ENCODE data around the gene COX6A2. TPM values are rescaled to one million over a fixed set of nuclear protein-coding genes. Genes with fewer than 3 reads are reported as not detected.

COX6A2 gene
- total and polyA plus RNA-seq, 2 donors (not counting 1 experiment from before 2014, with no cell fraction given): not detected

DNA sequence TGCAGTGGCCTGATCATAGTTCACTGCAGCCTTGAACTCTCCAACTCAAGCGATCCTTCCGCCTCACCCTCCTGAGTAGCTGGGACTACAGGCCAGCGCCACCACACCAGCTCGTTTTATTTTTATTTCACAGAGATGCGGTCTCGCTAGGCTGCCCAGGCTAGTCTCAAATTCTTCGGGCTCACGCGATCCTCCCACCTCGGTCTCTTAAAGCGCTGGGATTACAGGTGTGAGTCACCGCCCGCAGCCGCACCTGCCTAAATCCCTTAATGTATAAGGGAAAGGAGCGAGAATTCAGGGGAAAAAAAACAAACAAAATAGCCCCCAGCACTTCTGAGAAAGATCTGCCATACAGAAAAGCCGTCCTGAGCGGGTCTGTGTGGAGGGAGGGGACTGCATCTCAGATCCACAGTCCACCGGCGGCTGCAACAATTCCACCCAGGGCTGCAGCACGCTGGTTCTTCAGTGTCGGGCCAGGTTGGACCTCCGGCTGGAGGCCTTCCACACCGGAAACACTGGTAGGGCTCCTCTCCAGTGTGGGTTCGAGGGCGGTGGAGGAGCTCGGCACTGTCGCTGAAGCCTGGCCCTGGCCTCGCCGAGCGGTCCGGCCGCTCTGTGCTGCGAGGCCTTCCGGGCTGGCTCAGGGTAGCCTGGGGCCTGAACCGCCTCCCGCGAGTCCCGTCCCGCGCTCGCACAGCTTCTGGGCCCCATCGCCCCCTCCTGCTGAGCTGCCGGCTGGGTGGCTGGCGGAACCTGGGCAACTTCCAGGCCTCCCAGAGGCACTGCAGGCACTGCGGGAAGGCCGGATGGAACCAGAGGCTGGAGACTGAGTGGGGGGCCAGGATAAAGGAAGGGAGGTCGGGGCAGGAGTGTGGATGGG lies 7.4 kb upstream of the COX6A2 start:
- H4K20me1 ChIP-seq (ENCODE audit: control insufficient read depth, extremely low read depth, insufficient read depth, low read length): no peaks in the 10 kb centered on the region
- no peak overlapping the region for H2AFZ ChIP-seq (ENCODE audit: low read length)
- no peaks in the 10 kb centered on the region for H3K79me2 ChIP-seq (ENCODE audit: control insufficient read depth, insufficient read depth, low read length)
- H3K36me3 ChIP-seq (ENCODE audit: control insufficient read depth, insufficient read depth, low read length): no peaks in the 10 kb centered on the region
- H3K4me2 ChIP-seq (ENCODE audit: extremely low read depth, insufficient read depth, low read length): no peak overlapping the region
- no peak overlapping the region for H3K4me3 ChIP-seq (replicated peaks in 1 of 4; ENCODE audit: control extremely low read depth in 1 of 4, insufficient read depth in 1 of 4, low read depth in 3 of 4, low read length in 4 of 4)
- H3K9ac ChIP-seq (ENCODE audit: insufficient read depth, low read length): no peak overlapping the region
- DNase-seq (ENCODE audit: low read depth in 2 of 2): no peak
- no peaks in the 10 kb centered on the region for H3K9me3 ChIP-seq (ENCODE audit: control insufficient read depth, insufficient read depth, low read depth, low read length)
- TF ChIP-seq EZH2 (IDR thresholded peaks at IDR 0.05; ENCODE audit: low read length, missing control alignments): no peak
- TF ChIP-seq, protein P1, sequence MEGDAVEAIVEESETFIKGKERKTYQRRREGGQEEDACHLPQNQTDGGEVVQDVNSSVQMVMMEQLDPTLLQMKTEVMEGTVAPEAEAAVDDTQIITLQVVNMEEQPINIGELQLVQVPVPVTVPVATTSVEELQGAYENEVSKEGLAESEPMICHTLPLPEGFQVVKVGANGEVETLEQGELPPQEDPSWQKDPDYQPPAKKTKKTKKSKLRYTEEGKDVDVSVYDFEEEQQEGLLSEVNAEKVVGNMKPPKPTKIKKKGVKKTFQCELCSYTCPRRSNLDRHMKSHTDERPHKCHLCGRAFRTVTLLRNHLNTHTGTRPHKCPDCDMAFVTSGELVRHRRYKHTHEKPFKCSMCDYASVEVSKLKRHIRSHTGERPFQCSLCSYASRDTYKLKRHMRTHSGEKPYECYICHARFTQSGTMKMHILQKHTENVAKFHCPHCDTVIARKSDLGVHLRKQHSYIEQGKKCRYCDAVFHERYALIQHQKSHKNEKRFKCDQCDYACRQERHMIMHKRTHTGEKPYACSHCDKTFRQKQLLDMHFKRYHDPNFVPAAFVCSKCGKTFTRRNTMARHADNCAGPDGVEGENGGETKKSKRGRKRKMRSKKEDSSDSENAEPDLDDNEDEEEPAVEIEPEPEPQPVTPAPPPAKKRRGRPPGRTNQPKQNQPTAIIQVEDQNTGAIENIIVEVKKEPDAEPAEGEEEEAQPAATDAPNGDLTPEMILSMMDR (conservative IDR thresholded peaks at IDR 0.05 in 1 of 2, IDR thresholded peaks at IDR 0.05 in 1 of 2; ENCODE audit: low read depth in 1 of 2, low read length in 2 of 2): no peak
- no peak overlapping the region for H3K27ac ChIP-seq (ENCODE audit: insufficient read depth, low read length)
- H3K27me3 ChIP-seq (ENCODE audit: control insufficient read depth, insufficient read depth, low read length): no peaks in the 10 kb centered on the region
- H3K4me1 ChIP-seq (ENCODE audit: control insufficient read depth, extremely low read depth, insufficient read depth, low read length): no peaks in the 10 kb centered on the region

DNA sequence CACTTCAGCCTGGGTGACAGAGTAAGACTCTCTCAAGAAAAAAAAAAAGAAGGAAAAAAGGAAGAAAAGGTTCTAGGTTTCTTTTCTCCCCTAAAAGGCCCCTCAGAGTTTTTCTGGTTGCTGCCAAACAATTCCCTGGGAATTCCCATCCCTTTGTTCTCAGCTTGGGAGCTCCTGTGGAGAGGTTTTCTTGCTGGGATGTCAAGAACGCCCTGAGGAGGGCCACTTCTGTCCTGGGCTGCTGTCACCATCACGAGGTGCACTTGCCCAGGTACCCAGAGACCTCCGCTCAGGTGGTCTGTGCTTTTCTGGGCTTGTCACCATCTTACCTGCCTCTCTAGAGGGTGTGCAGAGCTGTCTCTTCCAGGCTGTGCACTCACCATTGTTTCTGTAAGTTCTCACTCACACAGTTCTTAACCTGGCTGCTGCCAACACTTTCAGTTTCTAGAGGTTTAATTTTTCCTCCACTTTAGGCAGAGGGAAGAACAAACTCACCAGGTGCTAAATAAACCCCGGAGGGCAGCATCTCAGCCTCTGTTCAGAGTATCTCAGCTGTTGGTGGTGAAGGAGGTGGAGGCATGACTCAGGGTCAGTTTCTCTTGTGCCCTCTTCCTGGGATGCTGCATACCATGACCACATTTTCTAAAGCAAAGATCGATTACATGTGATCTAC lies 2.4 kb upstream of the COX6A2 start:
- no peak for DNase-seq (ENCODE audit: low read depth in 2 of 2)
- H3K79me2 ChIP-seq (ENCODE audit: control insufficient read depth, insufficient read depth, low read length): no peaks in the 10 kb centered on the region
- H2AFZ ChIP-seq (ENCODE audit: low read length): no peak overlapping the region
- H3K4me3 ChIP-seq (replicated peaks in 1 of 4; ENCODE audit: control extremely low read depth in 1 of 4, insufficient read depth in 1 of 4, low read depth in 3 of 4, low read length in 4 of 4): no peak overlapping the region
- TF ChIP-seq, protein P1 (conservative IDR thresholded peaks at IDR 0.05 in 1 of 2, IDR thresholded peaks at IDR 0.05 in 1 of 2; ENCODE audit: low read depth in 1 of 2, low read length in 2 of 2): no peak
- TF ChIP-seq EZH2 (IDR thresholded peaks at IDR 0.05; ENCODE audit: low read length, missing control alignments): no peak
- H3K36me3 ChIP-seq (ENCODE audit: control insufficient read depth, insufficient read depth, low read length): no peaks in the 10 kb centered on the region
- H4K20me1 ChIP-seq (ENCODE audit: control insufficient read depth, extremely low read depth, insufficient read depth, low read length): no peaks in the 10 kb centered on the region
- H3K9me3 ChIP-seq (ENCODE audit: control insufficient read depth, insufficient read depth, low read depth, low read length): no peaks in the 10 kb centered on the region
- H3K4me2 ChIP-seq (ENCODE audit: extremely low read depth, insufficient read depth, low read length): no peak overlapping the region
- H3K27ac ChIP-seq (ENCODE audit: insufficient read depth, low read length): no peak overlapping the region
- no peaks in the 10 kb centered on the region for H3K27me3 ChIP-seq (ENCODE audit: control insufficient read depth, insufficient read depth, low read length)
- no peak overlapping the region for H3K9ac ChIP-seq (ENCODE audit: insufficient read depth, low read length)
- no peaks in the 10 kb centered on the region for H3K4me1 ChIP-seq (ENCODE audit: control insufficient read depth, extremely low read depth, insufficient read depth, low read length)

DNA sequence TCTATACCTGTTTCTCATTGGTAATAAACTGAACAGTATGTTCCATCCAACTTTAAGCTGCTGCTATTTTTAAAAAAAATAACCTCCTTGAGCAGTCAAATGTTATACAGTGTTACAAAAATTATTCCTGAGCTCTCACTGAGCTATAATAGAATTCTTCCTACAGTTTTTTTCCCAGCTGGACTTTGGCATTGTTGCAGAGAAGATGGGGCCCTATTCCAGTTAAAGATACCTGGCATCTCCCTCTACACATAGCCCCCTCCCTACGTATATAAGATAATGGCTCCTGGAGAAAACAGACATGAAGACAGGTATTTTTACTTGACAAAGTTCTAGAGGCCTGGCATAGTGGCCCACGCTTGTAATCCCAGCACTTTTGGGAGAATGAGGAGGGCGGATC lies 1.6 kb upstream of the COX6A2 start:
- H3K79me2 ChIP-seq (ENCODE audit: control insufficient read depth, insufficient read depth, low read length): no peaks in the 10 kb centered on the region
- TF ChIP-seq EZH2 (IDR thresholded peaks at IDR 0.05; ENCODE audit: low read length, missing control alignments): no peak
- TF ChIP-seq, protein P1 (conservative IDR thresholded peaks at IDR 0.05 in 1 of 2, IDR thresholded peaks at IDR 0.05 in 1 of 2; ENCODE audit: low read depth in 1 of 2, low read length in 2 of 2): no peak
- no peak overlapping the region for H3K4me3 ChIP-seq (replicated peaks in 1 of 4; ENCODE audit: control extremely low read depth in 1 of 4, insufficient read depth in 1 of 4, low read depth in 3 of 4, low read length in 4 of 4)
- no peak overlapping the region for H3K4me2 ChIP-seq (ENCODE audit: extremely low read depth, insufficient read depth, low read length)
- no peak overlapping the region for H3K9ac ChIP-seq (ENCODE audit: insufficient read depth, low read length)
- DNase-seq (ENCODE audit: low read depth in 2 of 2): no peak
- H3K27me3 ChIP-seq (ENCODE audit: control insufficient read depth, insufficient read depth, low read length): no peaks in the 10 kb centered on the region
- H3K4me1 ChIP-seq (ENCODE audit: control insufficient read depth, extremely low read depth, insufficient read depth, low read length): no peaks in the 10 kb centered on the region
- H3K9me3 ChIP-seq (ENCODE audit: control insufficient read depth, insufficient read depth, low read depth, low read length): no peaks in the 10 kb centered on the region
- no peak overlapping the region for H2AFZ ChIP-seq (ENCODE audit: low read length)
- no peak overlapping the region for H3K27ac ChIP-seq (ENCODE audit: insufficient read depth, low read length)
- H3K36me3 ChIP-seq (ENCODE audit: control insufficient read depth, insufficient read depth, low read length): no peaks in the 10 kb centered on the region
- no peaks in the 10 kb centered on the region for H4K20me1 ChIP-seq (ENCODE audit: control insufficient read depth, extremely low read depth, insufficient read depth, low read length)

Data from fibroblast of lung (primary cell).